ENCODE measurements around the gene ERP44.
"Not testable (repeated sequence)": the region's sequence is repeated elsewhere in the genome, so short reads cannot be mapped to it uniquely, and the experiment has no call there.

ERP44 gene

DNA sequence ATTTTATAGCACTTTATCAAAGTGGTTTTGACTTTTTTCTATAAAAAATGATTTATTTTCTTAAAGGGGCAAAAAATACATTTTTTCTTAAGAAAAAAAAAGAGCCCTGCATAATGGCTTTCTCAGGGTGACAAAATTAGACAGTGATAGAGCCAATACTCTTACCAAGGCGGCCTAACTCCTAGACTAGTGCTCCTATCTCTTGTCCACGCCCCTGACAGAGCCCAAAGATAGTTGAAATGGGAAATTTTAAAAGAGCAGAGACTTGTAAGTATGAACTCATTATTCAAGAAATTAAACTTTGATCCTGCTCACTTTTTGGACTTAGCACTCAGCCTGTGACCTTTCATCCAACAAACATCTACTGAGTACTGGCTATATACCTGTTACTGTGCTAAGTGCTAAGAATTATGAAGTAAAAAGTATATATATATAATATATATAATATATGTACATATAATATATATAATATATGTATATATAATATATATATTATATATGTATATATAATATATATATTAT, 1.4 kb upstream of the ERP44 start:
- DNase-seq (ENCODE audit: low spot score), result no peak

- DNase-seq (ENCODE audit: low spot score), result peak; percentile 29
Measured at GRCh38 chr9:100099722-100100042, 882 bp upstream of the ERP44 start.

DNA sequence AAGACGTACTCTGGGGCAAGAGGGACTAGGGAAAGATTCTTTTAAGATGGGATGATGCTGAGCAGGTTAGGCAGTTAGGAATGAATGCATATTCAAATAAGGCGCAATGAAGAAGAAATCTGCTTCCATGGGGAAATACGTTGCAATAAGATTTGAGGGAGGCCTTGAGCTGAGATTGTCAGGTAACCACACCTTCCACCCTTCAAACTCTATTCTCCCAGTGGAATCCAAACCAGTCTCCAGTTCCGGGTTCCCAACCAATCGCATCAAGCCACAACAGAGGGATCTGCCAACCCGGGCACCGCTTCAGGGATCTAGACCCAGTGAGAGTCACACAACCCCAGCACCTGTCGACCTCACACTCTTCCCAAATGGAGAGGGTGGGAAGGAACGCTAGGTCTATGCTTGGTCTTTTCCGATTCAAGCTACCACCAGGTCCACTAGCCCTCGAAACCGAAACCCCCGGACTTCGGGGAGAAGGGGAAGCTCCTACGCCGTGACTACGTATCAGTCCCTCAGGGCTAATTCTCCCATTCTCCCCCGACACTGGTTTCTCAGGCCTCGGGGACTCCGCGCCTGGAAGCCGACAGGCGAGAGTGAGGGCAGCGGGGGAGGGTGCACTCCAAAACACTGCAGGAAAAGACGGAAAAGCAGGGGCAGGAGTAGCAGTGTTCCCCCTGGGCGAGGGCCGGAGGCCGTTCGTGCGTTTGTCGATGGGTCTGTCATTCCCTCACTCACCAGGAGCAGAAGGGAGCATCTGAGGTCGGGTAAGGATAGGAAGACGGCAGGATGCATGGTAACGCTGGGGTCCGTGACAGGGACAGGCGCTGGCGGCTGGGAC, 534 bp downstream of the ERP44 start:
- peak; percentile 40 for DNase-seq (ENCODE audit: low spot score)

- no peak for DNase-seq (ENCODE audit: low spot score)
Measured at GRCh38 chr9:100096378-100096916, 2.4 kb downstream of the ERP44 start.

DNA sequence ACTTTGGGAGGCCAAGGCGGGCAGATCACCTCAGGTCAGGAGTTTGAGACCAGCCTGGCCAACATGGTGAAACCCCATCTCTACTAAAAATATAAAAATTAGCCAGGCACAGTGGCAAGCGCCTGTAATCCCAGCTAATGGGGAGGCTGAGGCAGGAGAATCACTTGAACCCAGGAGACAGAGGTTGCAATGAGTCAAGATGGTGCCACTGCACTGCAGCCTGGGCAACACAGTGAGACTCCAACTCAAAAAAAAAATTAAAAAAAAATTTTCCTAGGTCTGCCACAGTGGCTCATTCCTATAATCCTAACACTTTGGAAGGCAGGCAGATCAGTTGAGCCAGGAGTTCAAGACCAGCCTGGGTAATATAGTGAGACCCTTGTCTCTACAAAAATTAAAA, 4.4 kb downstream of the ERP44 start:
- DNase-seq (ENCODE audit: low spot score), result not testable (repeated sequence)

GRCh38 chr9:100092066-100092465, 6.7 kb downstream of the ERP44 start:
- no peak for DNase-seq (ENCODE audit: low spot score)

DNA sequence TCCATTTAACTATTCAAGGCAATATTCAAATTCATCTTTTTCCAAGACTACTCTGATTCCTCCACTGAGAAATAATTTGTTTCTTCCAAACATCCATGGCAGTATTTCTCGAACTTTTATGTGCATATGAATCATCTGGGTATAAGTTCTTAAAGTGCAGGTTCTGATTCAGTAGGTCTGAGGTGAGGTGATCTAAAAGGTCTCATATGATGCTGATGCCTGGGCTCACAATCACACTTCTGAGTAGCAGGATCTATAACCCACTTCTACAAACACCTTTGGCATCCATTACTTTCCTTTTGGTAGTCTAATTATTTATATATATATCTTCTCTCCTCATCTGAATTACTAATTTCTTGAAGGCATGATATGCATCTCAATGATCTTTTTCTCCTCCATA, 7.2 kb downstream of the ERP44 start:
- no peak for DNase-seq (ENCODE audit: low spot score)

DNA sequence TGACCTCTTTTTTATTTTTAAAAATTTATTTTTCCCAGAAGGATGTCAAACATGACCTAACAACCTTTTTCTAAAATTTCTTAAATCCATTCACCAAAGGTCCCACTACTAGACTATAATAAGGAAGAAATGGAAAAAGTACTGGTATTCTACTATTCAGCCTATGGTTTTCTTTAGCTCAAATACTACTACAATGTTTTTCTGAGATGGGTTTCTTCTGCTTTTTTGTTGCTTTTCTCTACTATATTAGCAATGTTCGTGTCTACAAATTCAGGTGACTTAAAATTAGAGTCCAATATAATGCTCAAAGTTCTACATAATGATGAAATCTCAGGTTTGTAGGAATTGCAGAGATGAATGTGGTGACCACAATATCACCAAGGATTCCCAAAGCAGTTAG, 7.9 kb downstream of the ERP44 start:
- no peak for DNase-seq (ENCODE audit: low spot score)

DNA sequence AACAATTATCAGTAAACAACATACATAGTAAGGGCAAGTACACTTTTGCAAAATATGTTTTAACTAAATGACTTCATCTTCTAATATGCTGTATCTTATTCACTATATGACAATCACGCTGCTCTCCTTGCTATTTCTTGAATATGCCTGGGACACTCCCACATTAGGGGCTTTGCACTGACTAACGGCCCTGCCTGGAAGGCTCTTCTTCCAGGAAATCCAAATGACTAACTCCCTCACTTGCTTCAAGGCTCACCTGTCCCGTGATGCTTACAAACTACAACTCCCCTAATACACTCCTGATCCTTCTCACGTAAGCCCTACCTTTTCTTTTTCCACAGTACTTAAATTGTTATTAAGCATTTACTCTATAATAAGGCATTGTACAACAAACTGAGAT, 10.6 kb downstream of the ERP44 start:
- no peak for DNase-seq (ENCODE audit: low spot score)

DNA sequence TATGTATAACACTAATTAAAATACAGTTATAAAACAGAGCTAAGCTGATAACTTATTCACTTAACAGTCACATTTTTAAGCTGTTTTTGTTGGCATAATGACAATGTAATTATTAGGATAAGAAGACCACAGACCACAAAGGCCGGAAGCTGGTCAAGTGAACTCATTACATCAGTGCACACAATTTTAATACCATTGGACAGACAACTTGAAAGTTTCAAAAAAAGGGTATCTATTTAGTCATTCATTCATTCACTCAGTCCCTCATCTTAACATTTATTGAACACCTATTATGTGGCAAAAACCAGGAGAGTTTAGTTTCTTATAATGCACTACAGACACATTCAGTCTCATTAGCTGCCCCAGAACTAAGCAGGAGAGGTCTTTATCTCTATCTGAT, 11.6 kb downstream of the ERP44 start:
- DNase-seq (ENCODE audit: low spot score), result no peak

- no peak for DNase-seq (ENCODE audit: low spot score)
Measured at GRCh38 chr9:100086097-100086635, 12.6 kb downstream of the ERP44 start.

- no peak for DNase-seq (ENCODE audit: low spot score)
Measured at GRCh38 chr9:100084734-100085133, 14.1 kb downstream of the ERP44 start.

DNA sequence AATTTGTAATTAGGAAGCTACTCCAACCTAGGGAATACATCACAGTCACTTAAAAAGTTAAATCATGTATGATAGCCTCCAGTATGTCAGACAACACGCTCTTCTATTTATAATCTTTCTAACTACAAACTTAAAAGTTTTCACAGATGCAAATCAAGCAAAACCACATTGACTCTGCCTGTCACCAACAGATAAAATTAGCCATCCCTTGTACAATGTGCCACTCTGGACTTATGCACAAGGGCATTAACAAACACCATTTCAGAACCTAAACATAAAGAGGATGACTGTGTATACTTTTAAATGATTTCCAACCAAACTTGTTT, 14.7 kb downstream of the ERP44 start:
- DNase-seq (ENCODE audit: low spot score), result no peak

DNA sequence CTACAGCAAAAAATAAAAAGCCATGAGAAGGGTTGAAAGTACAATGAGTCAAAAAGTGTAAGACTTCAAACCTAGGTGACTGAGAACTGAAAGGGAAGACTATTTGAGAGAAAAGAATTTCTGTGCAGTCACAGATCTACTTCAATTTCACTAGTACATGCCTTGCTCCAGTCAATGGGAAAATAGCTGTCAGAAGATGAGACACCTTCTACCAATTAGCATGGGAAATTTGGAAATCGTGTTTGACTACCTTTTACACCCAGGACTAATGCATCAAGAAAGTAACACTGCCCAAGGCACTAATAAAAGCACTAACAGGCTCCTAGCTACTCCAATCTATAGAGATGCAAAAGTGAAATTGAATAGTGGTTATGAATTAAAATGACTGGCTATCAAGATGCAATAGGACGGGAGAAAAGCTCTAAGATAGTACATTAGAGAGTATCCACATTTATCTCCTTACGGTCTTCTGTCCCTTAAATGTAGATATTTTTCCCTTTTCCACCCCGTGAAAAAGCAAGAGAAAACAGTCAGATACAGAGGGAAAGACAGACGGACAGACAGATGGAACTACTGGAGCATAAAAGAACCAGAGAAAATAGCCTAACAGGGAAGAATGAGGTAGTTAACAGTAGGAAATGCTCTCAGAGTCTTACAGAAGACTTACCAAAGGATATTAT, 15.2 kb downstream of the ERP44 start:
- no peak for DNase-seq (ENCODE audit: low spot score)

GRCh38 chr9:100082782-100083181, 16.0 kb downstream of the ERP44 start:
- no peak for DNase-seq (ENCODE audit: low spot score)

DNA sequence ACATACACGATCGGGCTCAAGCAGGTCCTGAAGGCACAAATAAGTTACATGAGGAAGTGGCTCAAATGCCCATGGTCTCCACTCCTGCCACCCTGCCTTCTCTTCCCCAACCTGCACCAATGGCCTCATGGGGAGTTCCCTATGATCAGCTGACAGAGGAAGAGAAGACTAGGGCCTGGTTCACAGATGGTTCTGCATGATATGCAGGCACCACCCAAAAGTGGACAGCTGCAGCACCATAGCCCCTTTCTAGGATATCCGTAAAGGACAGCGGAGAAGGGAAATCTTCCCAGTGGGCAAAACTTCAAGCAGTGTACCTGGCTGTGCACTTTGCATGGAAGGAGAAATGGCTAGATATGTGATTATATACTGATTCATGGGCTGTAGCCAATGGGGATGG, 22.5 kb downstream of the ERP44 start:
- DNase-seq (ENCODE audit: low spot score), result not testable (repeated sequence)

DNA sequence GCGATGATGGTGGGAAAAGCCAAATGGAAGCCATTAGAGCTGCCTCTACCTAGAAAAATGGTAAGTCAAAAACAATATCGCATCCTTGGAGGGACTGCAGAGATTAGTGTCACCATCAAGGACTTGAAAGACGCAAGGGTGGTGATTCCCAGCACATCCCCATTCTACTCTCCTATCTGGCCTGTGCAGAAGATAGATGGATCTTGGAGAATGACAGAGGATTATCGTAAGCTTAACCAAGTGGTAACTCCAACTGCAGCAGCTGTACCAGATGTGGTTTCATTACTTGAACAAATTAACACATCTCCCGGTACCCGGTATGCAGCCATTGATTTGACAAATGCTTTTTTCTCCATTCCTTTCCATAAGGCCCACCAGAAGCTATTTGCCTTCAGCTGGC, 23.8 kb downstream of the ERP44 start:
- no peak for DNase-seq (ENCODE audit: low spot score)

DNA sequence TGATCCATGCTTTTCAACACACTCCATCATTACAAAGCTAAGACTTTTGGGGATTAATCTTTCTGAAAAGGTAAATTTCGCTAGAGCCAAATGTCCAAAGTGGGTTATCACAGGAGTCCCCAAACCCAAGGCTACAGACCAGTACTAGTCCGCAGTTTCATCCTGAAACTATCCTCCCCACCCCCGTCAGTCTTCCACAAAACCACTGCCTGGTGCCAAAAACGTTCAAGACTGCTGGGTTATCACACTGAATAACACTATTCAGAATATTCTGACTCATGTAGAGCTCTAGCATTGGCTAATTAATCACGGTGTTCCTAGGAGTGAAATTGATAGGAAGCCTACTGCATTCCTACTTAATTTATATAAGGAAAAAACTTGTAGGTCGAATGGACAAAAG, 24.7 kb downstream of the ERP44 start:
- DNase-seq (ENCODE audit: low spot score), result peak; percentile 59

DNA sequence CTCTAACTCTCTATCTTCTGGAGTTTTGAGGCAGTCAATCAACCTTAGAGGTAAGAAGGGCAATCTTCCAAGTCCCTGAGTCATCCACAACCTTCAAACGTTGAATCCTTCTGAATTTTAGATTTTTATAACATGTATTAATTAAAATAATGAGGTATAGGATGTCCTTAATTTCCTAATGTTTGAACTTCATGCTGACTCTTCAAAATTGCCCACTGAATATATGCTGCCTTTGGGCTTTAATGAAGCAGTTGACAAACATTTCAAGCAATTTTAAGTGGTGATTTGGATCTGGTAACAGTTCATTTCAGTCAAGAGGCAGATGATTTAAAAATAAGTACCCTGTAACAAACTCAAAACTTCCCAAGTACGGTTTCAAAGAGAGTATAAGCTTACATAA, 26.0 kb downstream of the ERP44 start:
- DNase-seq (ENCODE audit: low spot score), result no peak

DNA sequence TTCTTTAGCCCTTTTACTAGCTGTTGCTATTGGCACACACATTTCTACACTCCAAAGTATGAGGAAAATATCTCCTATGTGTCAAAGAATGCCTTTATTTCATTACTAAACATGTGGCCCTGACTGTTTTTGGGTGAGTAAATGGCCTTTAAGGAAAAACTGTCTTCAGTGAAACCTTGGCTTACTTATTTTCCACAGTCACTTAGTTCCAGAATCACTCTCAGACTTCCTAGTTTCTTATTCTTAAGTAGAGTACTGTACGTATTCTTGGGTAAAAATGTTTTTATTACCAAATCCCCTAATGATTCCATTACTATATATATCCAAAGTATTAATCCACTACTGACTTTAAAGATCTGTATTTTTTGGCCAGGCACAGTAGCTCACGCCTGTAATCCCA, 27.5 kb downstream of the ERP44 start:
- no peak for DNase-seq (ENCODE audit: low spot score)

GRCh38 chr9:100070104-100071041, 28.4 kb downstream of the ERP44 start:
- DNase-seq (ENCODE audit: low spot score), result peak; percentile 31

DNA sequence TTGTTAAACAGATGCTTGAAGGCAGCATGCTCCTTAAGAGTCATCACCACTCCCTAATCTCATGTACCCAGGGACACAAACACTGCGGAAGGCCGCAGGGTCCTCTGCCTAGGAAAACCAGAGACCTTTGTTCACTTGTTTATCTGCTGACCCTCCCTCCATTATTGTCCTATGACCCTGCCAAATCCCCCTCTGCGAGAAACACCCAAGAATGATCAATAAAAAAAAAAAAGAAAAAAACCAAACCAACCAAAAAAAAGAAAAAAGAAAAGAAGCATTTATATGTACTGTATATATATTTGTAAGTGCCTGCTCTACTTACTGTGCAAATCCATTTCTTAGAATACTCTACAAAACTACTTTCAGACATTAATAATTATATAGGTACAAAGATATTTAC, 29.7 kb downstream of the ERP44 start:
- DNase-seq (ENCODE audit: low spot score), result not testable (repeated sequence)

Data from COLO829 (cell line).